NCI-H82 treated with DMSO at 0.1 percent for 48 hours (cell line): ENCODE results near the gene NADSYN1.

Source experiments
- DNase-seq: peaks from one replicate; lab custom pipeline; 2025; ENCODE audit not compliant: unreplicated experiment; lab: John Stamatoyannopoulos, UW

NADSYN1 gene

DNA sequence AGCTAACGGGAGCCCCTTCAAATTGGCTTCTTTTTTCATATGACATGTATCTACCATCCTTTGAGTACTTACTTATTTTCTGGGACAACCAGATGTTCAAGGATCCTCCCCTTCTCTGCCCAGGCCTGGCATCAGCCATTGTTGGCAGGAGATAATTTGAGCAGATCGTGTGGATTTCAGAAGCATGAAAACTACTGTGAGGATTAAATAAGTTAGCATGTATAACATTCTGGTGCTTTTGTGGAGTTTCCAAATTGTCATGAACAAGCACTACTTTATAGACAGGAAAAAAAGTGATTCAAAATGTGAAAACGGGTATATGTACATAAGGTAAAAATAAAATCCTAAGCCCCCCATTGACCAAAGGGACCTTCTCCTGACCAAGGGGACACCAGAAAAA, 2.1 kb upstream of the NADSYN1 start:
- DNase-seq, result no peak

- DNase-seq, result no peak
These were observed 1.3 kb upstream of the NADSYN1 start for GRCh38 chr11:71451596-71452198.

GRCh38 chr11:71452199-71453036, 585 bp upstream of the NADSYN1 start:
- no peak for DNase-seq

DNA sequence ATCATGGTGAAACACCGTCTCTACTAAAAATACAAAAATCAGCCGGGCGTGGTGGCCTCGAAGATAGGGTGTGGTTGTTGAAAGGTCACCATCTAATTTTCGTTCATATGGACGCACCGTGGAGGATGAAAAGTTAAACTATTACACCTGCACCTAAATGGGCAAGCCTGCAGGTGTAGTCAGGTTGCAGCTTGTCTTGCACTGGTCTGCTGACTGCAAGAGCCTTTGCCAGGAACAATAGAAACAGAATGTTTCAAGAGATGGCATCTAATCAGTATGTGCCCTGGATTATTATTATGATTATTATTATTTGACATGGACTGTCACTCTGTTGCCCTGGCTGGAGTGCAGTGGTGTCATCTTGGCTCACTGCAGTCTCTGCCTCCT, 908 bp downstream of the NADSYN1 start:
- no peak for DNase-seq

DNA sequence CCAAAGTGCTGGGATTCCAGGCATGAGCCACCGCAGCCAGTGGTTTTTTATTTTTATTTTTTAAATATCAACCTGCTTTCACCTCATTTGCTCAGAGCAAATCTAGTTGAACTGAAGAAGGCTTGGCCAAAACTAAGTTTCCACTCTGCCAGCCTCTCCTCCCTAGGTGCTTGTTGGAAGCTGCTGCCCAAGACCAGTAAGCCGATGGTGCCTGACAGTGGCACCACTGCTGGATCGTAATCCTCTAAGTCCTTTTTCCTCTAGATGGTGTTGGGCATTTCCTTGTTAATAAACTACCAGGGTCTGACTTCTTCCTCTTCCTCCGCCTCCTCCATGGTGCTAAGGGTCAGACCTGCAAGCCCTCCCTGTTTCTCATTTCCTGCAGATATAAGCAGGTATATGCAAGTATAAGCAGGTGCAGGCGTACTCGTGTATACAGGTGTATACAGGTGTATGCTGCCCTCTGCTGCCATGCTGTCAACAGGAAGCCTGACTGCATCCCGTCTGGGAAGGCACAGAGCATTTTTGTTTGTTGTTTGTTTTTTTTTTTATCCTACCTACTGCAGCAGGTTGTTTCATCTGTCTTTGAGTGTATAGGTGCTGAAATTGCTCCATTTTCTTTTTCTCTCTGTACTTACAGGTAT, 1.6 kb downstream of the NADSYN1 start:
- no peak for DNase-seq

- DNase-seq, result no peak
These were observed 3.3 kb downstream of the NADSYN1 start for GRCh38 chr11:71456294-71456693.

DNA sequence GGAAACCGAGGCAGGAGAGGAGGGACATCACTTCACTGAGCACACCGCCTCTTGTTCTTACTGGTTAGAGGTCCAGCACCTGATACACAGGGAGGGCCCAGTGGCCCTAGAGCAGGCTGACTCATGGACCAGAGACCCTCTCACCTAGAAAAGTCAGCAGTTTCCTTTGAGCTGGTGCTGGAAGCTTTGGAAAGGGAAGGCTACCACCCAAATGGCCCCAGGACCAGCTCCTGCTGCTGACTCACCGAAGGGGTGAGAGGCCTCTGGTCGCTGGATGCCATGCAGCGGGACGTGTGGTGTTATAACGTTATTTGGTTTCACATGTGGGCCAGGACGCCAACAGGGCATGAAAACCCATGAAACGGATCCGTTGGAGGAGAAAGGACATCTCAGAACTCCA, 3.8 kb downstream of the NADSYN1 start:
- no peak for DNase-seq

- DNase-seq, result no peak
These were observed 5.4 kb downstream of the NADSYN1 start for GRCh38 chr11:71458146-71459070.

DNA sequence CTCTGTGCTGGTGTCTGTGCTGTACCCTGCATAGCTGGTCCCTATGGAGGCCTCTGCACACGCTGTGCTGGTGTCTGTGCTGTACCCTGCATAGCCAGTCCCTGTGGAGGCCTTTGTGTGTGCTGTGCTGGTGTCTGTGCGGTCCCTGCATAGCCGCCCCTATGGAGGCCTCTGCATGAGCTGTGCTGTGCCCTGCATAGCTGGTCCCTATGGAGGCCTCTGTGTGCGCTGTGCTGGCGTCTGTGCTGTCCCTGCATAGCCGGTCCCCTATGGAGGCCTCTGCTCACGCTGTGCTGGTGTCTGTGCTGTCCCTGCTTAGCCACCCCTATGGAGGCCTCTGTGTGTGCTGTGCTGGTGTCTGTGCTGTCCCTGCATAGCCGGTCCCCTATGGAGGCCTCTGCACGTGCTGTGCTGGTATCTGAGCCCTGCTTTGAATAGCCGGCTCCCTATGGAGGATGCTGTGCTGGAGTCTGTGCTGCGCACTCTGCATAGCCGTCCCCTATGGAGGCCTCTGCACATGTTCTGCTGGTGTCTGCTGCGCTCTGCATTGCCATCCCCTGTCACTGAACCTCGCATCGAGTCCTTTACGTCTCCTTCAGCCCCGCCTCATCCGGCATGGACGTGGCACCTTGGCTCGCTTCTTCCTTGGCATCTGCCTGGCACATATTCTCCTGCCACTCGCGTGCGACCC, 6.2 kb downstream of the NADSYN1 start:
- no peak for DNase-seq

DNA sequence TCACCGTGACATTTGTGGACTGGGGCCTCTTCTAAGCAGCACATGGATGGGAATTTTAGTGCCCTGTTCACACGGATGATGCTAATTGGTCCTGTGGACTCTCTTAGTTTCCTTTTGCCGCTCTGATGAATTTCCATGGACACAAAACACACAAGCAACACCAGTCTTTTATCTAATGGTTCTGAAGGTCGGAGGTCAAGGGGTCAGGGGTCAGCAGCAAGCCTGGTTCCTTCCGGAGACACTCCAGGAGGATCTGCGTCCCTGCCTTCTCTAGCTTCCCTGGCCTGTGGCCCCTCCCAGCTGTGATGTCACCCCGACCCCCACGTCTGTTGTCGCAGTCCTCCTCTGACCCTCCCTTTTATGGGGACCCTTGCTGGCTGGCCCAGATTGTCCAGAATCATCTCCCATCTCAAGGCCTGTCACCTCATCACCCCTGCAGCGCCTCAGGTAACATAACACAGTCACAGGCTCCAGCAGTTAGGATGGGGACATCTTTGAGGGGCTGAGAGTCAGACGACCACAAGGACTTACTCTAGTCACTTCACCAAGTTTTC, 6.8 kb downstream of the NADSYN1 start:
- no peak for DNase-seq

GRCh38 chr11:71461696-71462095, 8.7 kb downstream of the NADSYN1 start:
- no peak for DNase-seq

DNA sequence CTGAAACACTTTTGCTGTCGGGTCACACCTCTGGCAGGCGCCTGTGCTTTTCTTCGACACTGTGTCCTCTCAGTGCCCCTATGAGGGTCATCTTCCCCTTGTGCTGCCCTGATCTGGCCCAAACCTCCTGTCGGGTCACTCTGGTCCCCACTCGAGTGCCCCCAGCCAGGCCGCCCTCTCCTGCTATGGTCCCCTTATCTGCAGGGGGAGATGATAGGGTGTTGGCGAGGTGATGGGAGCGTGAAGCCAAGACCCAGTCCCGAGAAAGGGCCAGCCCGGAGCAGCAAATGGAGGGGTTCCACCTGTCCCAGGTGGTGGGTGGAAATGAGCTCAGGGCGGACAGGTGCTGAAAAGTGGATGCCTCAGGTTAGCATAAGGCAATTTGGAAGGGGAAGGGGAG, 9.7 kb downstream of the NADSYN1 start:
- no peak for DNase-seq

DNA sequence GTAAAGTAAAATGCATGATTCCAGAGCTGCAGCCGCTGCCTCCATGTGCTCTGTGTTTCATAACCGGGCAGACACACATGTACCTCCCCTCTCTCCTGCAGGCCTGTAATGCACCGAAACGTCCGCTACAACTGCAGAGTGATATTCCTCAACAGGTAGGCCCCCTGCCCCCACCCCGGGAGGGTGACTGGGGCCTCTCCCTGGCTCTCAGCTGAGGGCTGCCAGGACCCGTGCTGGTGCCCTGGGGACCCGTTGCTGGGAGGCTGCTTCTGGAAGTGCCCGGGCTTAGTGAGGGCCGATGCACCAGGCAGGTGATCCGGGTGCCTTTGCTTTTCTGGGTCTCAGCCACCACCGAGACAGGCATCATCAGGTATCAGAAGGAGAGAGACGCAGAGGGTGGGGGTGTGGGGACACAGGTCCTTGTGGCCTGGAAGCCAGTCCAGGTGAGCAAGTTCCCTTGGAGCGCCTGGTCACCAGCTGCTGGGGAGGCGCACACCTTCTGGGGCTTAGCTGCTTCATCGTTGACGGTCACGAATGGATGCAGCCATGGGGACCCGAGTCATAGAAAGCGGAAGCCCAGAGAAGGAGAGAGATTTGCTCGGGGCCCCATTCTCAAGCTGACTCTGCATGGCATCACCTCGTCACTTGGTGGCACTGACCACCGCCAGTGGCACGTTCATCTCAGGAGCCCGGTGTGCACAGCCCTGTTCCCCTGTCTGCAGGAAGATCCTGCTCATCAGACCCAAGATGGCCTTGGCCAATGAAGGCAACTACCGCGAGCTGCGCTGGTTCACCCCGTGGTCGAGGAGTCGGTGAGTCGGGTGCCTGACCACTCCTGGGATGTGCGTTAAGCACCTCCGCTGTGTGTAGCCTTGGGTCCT, 10.6 kb downstream of the NADSYN1 start:
- no peak for DNase-seq

- DNase-seq, result no peak
These were observed 12.1 kb downstream of the NADSYN1 start for GRCh38 chr11:71465054-71465453.

GRCh38 chr11:71466358-71466757, 13.4 kb downstream of the NADSYN1 start:
- no peak for DNase-seq

DNA sequence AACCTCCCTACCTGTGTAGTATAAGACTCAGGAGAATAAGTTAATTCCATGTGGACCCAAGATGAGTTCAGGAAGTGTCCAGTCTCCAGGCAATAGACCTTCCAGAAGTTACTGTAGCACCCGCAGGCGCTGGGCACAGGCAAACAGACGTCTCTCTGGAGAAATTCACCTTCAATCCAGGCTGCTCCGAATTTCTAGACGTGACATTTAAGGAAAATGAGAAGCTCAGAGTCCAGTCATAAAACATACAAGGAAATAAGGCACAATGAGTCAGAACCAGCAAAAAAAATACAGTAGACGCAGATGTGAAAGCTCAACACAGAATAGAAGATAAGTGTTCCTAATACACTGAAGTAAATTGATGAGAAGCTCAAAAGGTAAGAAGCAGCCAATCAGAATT, 14.2 kb downstream of the NADSYN1 start:
- DNase-seq, result no peak

DNA sequence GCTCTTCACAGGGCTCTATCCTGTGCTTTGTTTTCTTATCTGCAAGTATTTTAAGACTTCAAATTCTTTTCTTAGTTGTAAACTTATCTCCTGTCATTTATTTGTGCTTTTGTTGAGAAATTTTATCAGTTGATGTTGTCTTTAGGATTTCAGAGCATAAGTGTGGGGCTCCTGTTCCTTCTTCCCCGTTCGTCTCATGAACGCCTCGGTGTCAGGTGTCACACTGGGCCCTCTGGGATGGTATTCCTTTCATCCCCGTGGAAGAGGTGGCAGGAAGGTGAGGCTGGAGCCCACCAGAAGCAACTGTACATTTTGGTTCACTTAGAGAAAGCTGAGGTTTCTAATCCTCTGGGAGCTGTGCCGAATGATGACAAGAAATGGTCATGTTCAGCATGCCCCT, 17.9 kb downstream of the NADSYN1 start:
- DNase-seq, result no peak

DNA sequence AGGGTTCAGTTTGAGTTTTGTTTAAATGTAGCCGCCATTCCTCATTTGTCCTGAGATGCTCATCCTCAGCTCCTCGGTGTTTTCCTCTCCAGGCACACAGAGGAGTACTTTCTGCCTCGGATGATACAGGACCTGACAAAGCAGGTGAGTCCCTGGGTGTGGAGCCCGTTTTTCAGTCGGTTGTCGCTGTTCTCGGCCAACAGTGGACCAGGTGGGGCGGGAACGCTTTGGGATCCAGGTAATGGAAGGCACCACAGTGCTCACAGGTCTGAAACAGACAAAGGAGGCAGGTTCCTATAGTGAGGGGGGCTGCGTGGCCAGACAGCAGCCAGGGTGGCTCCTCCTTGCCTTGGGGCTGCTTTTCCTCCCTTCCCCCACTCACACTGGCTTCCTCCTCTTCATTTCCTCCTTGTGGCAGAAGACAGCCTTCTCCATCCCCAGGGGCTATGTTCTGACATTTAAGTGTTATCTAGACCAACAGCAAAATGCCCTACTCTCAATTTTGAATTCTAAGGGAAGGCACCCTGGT, 19.4 kb downstream of the NADSYN1 start:
- DNase-seq, result no peak
